Fibroblast of lung (primary cell): ENCODE measurements around the gene CCDC33. TPM values are rescaled to one million over a fixed set of nuclear protein-coding genes. Genes with fewer than 3 reads are reported as not detected.
A peak's percentile ranks its signal among the peaks of the same experiment; 100 is the strongest.

Experiments
- DNase-seq, 2 donors: peaks; one replicate each; pipeline versions ENCODE4 v3.0.0 to v3.0.0-alpha.2; 2010; ENCODE audit warnings: low read depth in 2 of 2
- H2AFZ ChIP-seq: 2 replicates; pipeline ENCODE4 v1.5.1; 2012; ENCODE audit warnings: low read length, control low read depth, inconsistent platforms
- H3K27ac ChIP-seq: 2 replicates; pipeline ENCODE4 v1.5.1; 2011; ENCODE audit warnings: low read length, control low read depth; ENCODE audit not compliant: insufficient read depth
- H3K27me3 ChIP-seq: 2 replicates; pipeline ENCODE4 v1.5.1; 2011; ENCODE audit warnings: mild to moderate bottlenecking, low read length; ENCODE audit not compliant: control insufficient read depth, insufficient read depth
- H3K36me3 ChIP-seq: 2 replicates; pipeline ENCODE4 v1.5.1; 2011; ENCODE audit warnings: low read length; ENCODE audit not compliant: control insufficient read depth, insufficient read depth
- H3K4me1 ChIP-seq: 2 replicates; pipeline ENCODE4 v1.5.1; 2011; ENCODE audit warnings: low read length; ENCODE audit not compliant: control insufficient read depth, insufficient read depth; ENCODE audit errors: extremely low read depth
- H3K4me2 ChIP-seq: 2 replicates; pipeline ENCODE4 v1.5.1; 2011; ENCODE audit warnings: low read length, control low read depth; ENCODE audit not compliant: insufficient read depth; ENCODE audit errors: extremely low read depth
- H3K4me3 ChIP-seq, 4 experiments: fragments of 200-600 bp in 1 of 4; sonication (generic) in 1 of 4; replicated peaks in 1 of 4; 2 replicates each; pipeline ENCODE4 v1.5.1; 2011 to 2016; ENCODE audit warnings: low read length in 4 of 4, low read depth in 3 of 4, mild to moderate bottlenecking in 3 of 4, control low read depth in 2 of 4, inconsistent platforms in 1 of 4, mixed read lengths in 1 of 4; ENCODE audit not compliant: insufficient read depth in 1 of 4; ENCODE audit errors: control extremely low read depth in 1 of 4
- H3K79me2 ChIP-seq: 2 replicates; pipeline ENCODE4 v1.5.1; 2012; ENCODE audit warnings: mild to moderate bottlenecking, low read length, inconsistent platforms; ENCODE audit not compliant: control insufficient read depth, insufficient read depth
- H3K9ac ChIP-seq: 2 replicates; pipeline ENCODE4 v1.5.1; 2011; ENCODE audit warnings: mild to moderate bottlenecking, low read length, control low read depth; ENCODE audit not compliant: insufficient read depth
- H3K9me3 ChIP-seq: 2 replicates; pipeline ENCODE4 v1.5.1; 2012; ENCODE audit warnings: low read depth, low read length; ENCODE audit not compliant: control insufficient read depth, insufficient read depth
- H4K20me1 ChIP-seq: 2 replicates; pipeline ENCODE4 v1.5.1; 2011; ENCODE audit warnings: low read length; ENCODE audit not compliant: control insufficient read depth, insufficient read depth; ENCODE audit errors: extremely low read depth
- CTCF ChIP-seq, 2 donors: IDR thresholded peaks in 1 of 2; conservative IDR thresholded peaks in 1 of 2; 1 replicate in 1 of 2; 2 replicates in 1 of 2; pipeline ENCODE4 v1.5.1; 2011 to 2012; ENCODE audit warnings: low read length in 2 of 2, control low read depth in 1 of 2, inconsistent platforms in 1 of 2, low read depth in 1 of 2, mild to moderate bottlenecking in 1 of 2
- EZH2 ChIP-seq: IDR thresholded peaks from 2 replicates; pipeline ENCODE4 v1.5.1; 2012; ENCODE audit warnings: low read length, control low read depth, mild to moderate bottlenecking; ENCODE audit errors: missing control alignments
- polyA plus RNA-seq, 2 donors: library from polyadenylated mRNA; depleted of rRNA in 1 of 2; stranded (reverse) in 1 of 2; unstranded in 1 of 2; fragments of >200 nt; gene quantifications; 2 replicates each; pipeline ENCODE4 v1.2.1, GENCODE V29; 2011 to 2012; ENCODE audit warnings: missing spikeins in 1 of 2
- total RNA-seq: library from RNA; depleted of rRNA; stranded (reverse); fragments of >200 nt; gene quantifications from 2 replicates; pipeline ENCODE4 v1.2.1, GENCODE V29; 2014

CCDC33 gene
- total and polyA plus RNA-seq, 2 donors (not counting 1 experiment from before 2014, with no cell fraction given): not detected

- H4K20me1 ChIP-seq: no peaks in the 10 kb centered on the region
- no peaks in the 10 kb centered on the region for H3K36me3 ChIP-seq
- no peak overlapping the region for H3K27ac ChIP-seq
- no peaks in the 10 kb centered on the region for H3K4me1 ChIP-seq
- DNase-seq: peak; percentile 55 to 59
- H3K79me2 ChIP-seq: no peaks in the 10 kb centered on the region
- peaks cover under 1% of the 10 kb centered on the region for H3K27me3 ChIP-seq
- peak overlapping the region; percentile 63 for H3K9ac ChIP-seq
- peak overlapping the region; percentile 36 to 62 (median 56) for H3K4me3 ChIP-seq
- TF ChIP-seq EZH2 (no peak), CTCF (conservative IDR thresholded peaks at IDR 0.05 in 1 of 2, IDR thresholded peaks at IDR 0.05 in 1 of 2; ENCODE audit: low read depth in 1 of 2, low read length in 2 of 2) (no peak)
- H3K4me2 ChIP-seq: peak overlapping the region; percentile 85
- peak overlapping the region; percentile 77 for H2AFZ ChIP-seq
- no peaks in the 10 kb centered on the region for H3K9me3 ChIP-seq
Observed at GRCh38 chr15:74365598-74366445, 129.7 kb downstream of the CCDC33 start.

GRCh38 chr15:74367296-74367854 is 131.2 kb downstream of the CCDC33 start, which contains the start of gene CYP11A1:
Gene CYP11A1 (minus strand): TSS chr15:74367646. CDS start chr15:74367585, 61 bp downstream.
- Histone ChIP-seq H3K9ac (no peak within 1 kb of the TSS), H3K4me1 (no peaks in the 10 kb centered on the region), H3K36me3 (no peaks in the 10 kb centered on the region), H3K27ac (no peak within 1 kb of the TSS), H3K4me2 (no peak within 1 kb of the TSS), H3K27me3 (peaks cover 9% of the 10 kb centered on the region), H2AFZ (no peak within 1 kb of the TSS), H3K9me3 (no peaks in the 10 kb centered on the region), H3K4me3 (no peak within 1 kb of the TSS), H3K79me2 (no peaks in the 10 kb centered on the region), H4K20me1 (no peaks in the 10 kb centered on the region)
- DNase-seq: no peak
- TF ChIP-seq CTCF (conservative IDR thresholded peaks at IDR 0.05 in 1 of 2, IDR thresholded peaks at IDR 0.05 in 1 of 2; ENCODE audit: low read depth in 1 of 2, low read length in 2 of 2): no peak
- TF ChIP-seq EZH2: no peak

- Histone ChIP-seq H4K20me1 (no peaks in the 10 kb centered on the region), H3K27me3 (peaks cover 12% of the 10 kb centered on the region), H3K4me1 (no peaks in the 10 kb centered on the region), H3K79me2 (no peaks in the 10 kb centered on the region), H3K9me3 (no peaks in the 10 kb centered on the region), H3K9ac (no peak overlapping the region), H3K4me2 (no peak overlapping the region), H2AFZ (no peak overlapping the region), H3K4me3 (no peak overlapping the region), H3K27ac (no peak overlapping the region), H3K36me3 (no peaks in the 10 kb centered on the region)
- DNase-seq: no peak
- TF ChIP-seq EZH2 (no peak), CTCF (conservative IDR thresholded peaks at IDR 0.05 in 1 of 2, IDR thresholded peaks at IDR 0.05 in 1 of 2; ENCODE audit: low read depth in 1 of 2, low read length in 2 of 2) (no peak)
Observed at GRCh38 chr15:74368121-74368520, 132.0 kb downstream of the CCDC33 start.
